ENCODE results near the gene APH1B. TPM values are rescaled to one million over a fixed set of nuclear protein-coding genes. Genes with fewer than 3 reads are reported as not detected.

APH1B gene
- total RNA-seq, 1 experiment from 2014 or later, result 20.9 TPM

DNA sequence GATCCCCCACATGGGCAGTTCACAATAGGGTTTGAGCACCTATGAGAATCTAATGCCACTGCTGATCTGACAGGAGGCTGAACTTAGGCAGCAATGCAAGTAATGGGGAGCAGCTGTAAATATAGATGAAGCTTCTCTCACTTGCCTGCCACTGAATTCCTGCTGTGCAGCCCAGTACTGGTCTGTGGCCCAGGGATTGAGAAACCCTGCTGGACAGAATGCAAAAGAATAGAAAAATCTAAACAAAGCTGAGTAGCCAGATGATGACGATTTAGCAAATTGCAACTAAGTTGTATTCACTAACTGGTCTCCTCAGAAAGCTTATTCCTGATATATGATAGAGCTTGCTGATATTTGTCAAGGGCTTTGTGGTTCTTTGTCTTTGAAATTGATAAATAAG, 34.3 kb upstream of the APH1B start:
- H3K4me2 ChIP-seq (ENCODE audit: insufficient read depth, insufficient read length, low read length), result no peak overlapping the region
- no peaks in the 10 kb centered on the region for H3K23me2 ChIP-seq (ENCODE audit: insufficient read length, low read depth, low read length, poor library complexity, severe bottlenecking)
- H2BK5ac ChIP-seq (ENCODE audit: insufficient read length, low read length), result no peak overlapping the region
- no peaks in the 10 kb centered on the region for H3K79me1 ChIP-seq (ENCODE audit: insufficient read depth, low read depth, low read length, poor library complexity, severe bottlenecking)
- H3K14ac ChIP-seq (ENCODE audit: insufficient read depth, low read length), result no peak overlapping the region
- DNase-seq, result no peak
- no peaks in the 10 kb centered on the region for H3K9me3 ChIP-seq (ENCODE audit: control insufficient read depth, low read depth, low read length)
- WGBS (ENCODE audit: extremely low coverage, insufficient read length, low lambda C conversion rate), result no CpG with 5 or more reads among the region's 1 CpG
- no peak overlapping the region for H2BK20ac ChIP-seq (ENCODE audit: low read depth, low read length, poor library complexity, severe bottlenecking)
- no peak overlapping the region for H4K5ac ChIP-seq (ENCODE audit: insufficient read length, low read depth, low read length)
- no peak overlapping the region for H3T11ph ChIP-seq (ENCODE audit: low read length)
- H2AK5ac ChIP-seq (ENCODE audit: insufficient read length, low read length), result no peak overlapping the region
- TF ChIP-seq, protein P1, sequence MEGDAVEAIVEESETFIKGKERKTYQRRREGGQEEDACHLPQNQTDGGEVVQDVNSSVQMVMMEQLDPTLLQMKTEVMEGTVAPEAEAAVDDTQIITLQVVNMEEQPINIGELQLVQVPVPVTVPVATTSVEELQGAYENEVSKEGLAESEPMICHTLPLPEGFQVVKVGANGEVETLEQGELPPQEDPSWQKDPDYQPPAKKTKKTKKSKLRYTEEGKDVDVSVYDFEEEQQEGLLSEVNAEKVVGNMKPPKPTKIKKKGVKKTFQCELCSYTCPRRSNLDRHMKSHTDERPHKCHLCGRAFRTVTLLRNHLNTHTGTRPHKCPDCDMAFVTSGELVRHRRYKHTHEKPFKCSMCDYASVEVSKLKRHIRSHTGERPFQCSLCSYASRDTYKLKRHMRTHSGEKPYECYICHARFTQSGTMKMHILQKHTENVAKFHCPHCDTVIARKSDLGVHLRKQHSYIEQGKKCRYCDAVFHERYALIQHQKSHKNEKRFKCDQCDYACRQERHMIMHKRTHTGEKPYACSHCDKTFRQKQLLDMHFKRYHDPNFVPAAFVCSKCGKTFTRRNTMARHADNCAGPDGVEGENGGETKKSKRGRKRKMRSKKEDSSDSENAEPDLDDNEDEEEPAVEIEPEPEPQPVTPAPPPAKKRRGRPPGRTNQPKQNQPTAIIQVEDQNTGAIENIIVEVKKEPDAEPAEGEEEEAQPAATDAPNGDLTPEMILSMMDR (conservative IDR thresholded peaks at IDR 0.05), result no peak
- H3K9ac ChIP-seq (ENCODE audit: extremely low read depth, insufficient read length, low read length), result no peak overlapping the region
- no peak overlapping the region for H4K91ac ChIP-seq (ENCODE audit: insufficient read length, low read depth, low read length)
- no peak overlapping the region for H3K27ac Mint-ChIP-seq
- H4K8ac ChIP-seq (replicated peaks; ENCODE audit: insufficient read length, low read depth, low read length), result no peak overlapping the region
- no peaks in the 10 kb centered on the region for H3K4me1 ChIP-seq (ENCODE audit: insufficient read depth, low read length)
- H3K18ac ChIP-seq (ENCODE audit: insufficient read length, low read depth, low read length), result no peak overlapping the region
- no peaks in the 10 kb centered on the region for H4K20me1 ChIP-seq (ENCODE audit: control insufficient read depth, insufficient read depth, insufficient read length)
- no peak overlapping the region for H2AFZ ChIP-seq (ENCODE audit: low read length)
- H2BK12ac ChIP-seq (ENCODE audit: insufficient read length, low read depth, low read length), result no peak overlapping the region
- no peaks in the 10 kb centered on the region for H3K27me3 Mint-ChIP-seq (ENCODE audit: low read depth)
- peaks cover 18 to 23% of the 10 kb centered on the region in 2 experiments; a peak in 4 of 5 replicates for H3K9me3 Mint-ChIP-seq
- no peak overlapping the region for H3K27ac ChIP-seq (ENCODE audit: insufficient read length, low read depth, low read length)
- no peak overlapping the region for H3K4ac ChIP-seq (ENCODE audit: low read depth, low read length)
- H2BK15ac ChIP-seq (ENCODE audit: low read depth, low read length), result no peak overlapping the region
- no peak overlapping the region for H3K4me3 Mint-ChIP-seq
- no peaks in the 10 kb centered on the region for H3K79me2 ChIP-seq (ENCODE audit: insufficient read depth, low read length)
- no peaks in the 10 kb centered on the region; the same call in 1 of the 2 replicates for H3K27me3 ChIP-seq (ENCODE audit: insufficient read depth, low read length)
- no peak overlapping the region for H3K56ac ChIP-seq (ENCODE audit: insufficient read length, low read depth, low read length)
- peaks cover 24 to 39% (median 29%) of the 10 kb centered on the region in 3 experiments for H3K36me3 Mint-ChIP-seq (ENCODE audit: insufficient read depth in 1 of 3, low read depth in 3 of 3)
- no peak overlapping the region for H3K23ac ChIP-seq (ENCODE audit: insufficient read length, low read depth, low read length)
- H2BK120ac ChIP-seq (ENCODE audit: low read depth, low read length, poor library complexity, severe bottlenecking), result no peak overlapping the region
- H3K4me1 Mint-ChIP-seq, result no peaks in the 10 kb centered on the region
